ENCODE results near the gene ETNK2. TPM values are rescaled to one million over a fixed set of nuclear protein-coding genes. Genes with fewer than 3 reads are reported as not detected.

ETNK2 gene
- total RNA-seq, 1 donor from 2014 or later = 15.6 TPM

DNA sequence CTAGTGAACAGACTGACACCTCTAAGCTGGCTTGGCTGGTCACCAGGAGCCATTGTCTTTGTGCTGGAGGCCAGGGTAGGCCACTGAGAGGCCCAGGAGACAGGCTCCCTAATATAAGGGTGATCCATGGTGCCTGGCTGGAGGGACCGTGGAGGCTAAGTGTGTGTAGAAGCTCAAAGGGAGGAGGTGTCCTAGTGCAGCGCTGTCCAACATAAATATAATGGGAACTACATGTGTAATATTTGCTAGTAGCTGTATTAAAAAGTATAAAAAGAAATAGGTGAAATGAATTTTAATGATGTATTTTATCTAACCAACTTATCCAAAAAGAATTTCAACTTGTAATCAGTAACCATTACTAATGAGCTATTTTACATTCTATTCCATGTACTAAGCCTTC lies 44.0 kb downstream of the ETNK2 start:
- TF ChIP-seq, protein P1, sequence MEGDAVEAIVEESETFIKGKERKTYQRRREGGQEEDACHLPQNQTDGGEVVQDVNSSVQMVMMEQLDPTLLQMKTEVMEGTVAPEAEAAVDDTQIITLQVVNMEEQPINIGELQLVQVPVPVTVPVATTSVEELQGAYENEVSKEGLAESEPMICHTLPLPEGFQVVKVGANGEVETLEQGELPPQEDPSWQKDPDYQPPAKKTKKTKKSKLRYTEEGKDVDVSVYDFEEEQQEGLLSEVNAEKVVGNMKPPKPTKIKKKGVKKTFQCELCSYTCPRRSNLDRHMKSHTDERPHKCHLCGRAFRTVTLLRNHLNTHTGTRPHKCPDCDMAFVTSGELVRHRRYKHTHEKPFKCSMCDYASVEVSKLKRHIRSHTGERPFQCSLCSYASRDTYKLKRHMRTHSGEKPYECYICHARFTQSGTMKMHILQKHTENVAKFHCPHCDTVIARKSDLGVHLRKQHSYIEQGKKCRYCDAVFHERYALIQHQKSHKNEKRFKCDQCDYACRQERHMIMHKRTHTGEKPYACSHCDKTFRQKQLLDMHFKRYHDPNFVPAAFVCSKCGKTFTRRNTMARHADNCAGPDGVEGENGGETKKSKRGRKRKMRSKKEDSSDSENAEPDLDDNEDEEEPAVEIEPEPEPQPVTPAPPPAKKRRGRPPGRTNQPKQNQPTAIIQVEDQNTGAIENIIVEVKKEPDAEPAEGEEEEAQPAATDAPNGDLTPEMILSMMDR (conservative IDR thresholded peaks at IDR 0.05; ENCODE audit: low read depth, low read length) = no peak
- DNase-seq (ENCODE audit: low read depth) = no peak
- no peak overlapping the region for H3K4me3 ChIP-seq (ENCODE audit: low read depth, low read length)

DNA sequence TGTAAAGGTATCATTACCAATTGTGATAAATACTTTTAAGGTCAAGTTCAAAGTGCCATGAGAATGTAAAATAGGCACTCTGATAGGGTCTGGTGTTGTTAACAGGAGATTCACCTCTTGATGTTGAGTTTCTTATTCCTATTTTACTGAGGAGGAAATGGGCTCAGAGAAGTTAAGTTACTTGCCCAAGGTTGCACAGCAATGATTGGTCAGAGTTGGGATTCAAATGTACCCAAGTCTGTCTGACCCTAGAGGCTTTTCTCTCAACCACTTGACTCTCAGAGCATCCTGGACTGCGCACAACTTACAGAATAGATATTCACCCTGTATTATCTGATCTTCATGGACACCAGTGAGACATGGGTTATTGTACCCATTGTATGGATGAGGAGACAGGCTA lies 45.0 kb downstream of the ETNK2 start:
- no peak overlapping the region for H3K4me3 ChIP-seq (ENCODE audit: low read depth, low read length)
- DNase-seq (ENCODE audit: low read depth) = no peak
- TF ChIP-seq, protein P1 (conservative IDR thresholded peaks at IDR 0.05; ENCODE audit: low read depth, low read length) = no peak

DNA sequence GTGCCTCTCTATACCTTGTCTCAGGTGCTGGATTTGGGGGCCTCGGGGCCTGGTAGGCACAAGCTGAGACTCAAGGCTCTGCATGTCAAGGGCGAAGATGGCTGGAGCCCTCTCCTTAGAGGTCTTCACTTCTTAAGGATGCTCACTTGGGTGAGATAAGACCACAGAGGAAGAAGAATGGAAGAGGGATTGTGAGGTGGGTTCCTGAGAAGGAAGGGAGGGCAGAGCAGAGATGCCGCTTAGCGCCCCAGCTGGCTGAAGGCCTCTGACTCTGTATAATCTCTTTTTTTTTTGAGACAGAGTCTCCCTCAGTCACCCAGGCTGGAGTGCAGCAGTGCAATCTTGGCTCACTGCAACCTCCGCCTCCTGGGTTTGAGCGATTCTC lies 46.7 kb downstream of the ETNK2 start:
- TF ChIP-seq, protein P1 (conservative IDR thresholded peaks at IDR 0.05; ENCODE audit: low read depth, low read length) = no peak
- no peak for DNase-seq (ENCODE audit: low read depth)
- no peak overlapping the region for H3K4me3 ChIP-seq (ENCODE audit: low read depth, low read length)

DNA sequence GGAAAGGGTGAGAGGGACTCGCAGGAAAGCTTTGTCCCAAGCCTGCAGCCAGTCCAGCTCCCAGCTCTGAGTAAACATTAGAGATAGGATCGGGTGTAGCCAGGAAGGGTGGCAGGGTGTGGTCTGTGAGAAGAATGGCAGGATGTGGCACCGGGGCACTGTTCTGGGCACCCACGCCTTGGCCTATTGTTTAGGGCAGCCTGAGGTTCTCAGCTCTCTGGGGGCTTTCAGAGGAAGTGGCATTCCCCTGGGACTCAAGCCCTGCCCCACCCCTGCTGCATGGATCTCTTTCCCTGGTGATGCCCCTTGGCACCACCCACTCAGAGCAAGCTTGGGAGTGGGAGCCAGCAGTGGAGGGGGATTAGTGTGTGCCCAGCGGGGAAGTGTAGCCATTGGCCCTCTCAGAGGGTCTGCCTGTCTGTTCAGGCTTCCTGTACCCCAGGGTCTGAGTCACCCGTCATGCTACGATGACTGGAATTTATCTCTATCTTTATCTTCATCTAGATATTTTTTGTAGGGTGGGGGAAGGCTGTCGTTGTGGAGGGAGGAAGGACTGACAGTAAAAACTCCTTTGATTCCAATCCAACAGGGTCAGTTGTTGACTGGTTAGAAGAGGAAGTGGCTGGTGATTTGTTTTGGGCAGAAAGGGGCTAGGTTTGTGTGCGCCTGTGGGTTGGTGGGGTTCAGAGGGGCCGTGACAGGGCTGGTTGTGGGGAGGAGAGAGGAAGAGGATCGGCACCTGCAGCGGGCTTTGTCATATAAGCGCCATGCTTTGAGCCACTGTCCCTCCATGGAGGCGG lies 47.3 kb downstream of the ETNK2 start:
- no peak overlapping the region for H3K4me3 ChIP-seq (ENCODE audit: low read depth, low read length)
- TF ChIP-seq, protein P1 (conservative IDR thresholded peaks at IDR 0.05; ENCODE audit: low read depth, low read length) = no peak
- DNase-seq (ENCODE audit: low read depth) = no peak

DNA sequence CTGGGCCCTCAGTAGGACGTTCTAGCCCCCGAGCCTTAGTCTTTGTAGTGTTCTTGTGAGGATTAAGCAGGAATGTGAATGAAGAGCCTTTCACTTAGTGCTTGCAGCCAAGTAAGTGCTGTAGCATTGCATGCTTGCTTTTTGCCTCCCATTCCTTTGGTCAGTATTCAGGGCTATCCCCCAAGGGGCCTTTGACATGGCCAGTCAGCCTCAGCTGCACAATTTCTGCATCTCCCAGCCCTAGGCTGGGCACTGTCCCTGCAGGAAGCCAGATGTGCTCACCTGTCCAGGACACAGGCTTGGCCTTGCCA lies 48.5 kb downstream of the ETNK2 start:
- no peak overlapping the region for H3K4me3 ChIP-seq (ENCODE audit: low read depth, low read length)
- TF ChIP-seq, protein P1 (conservative IDR thresholded peaks at IDR 0.05; ENCODE audit: low read depth, low read length) = no peak
- no peak for DNase-seq (ENCODE audit: low read depth)

DNA sequence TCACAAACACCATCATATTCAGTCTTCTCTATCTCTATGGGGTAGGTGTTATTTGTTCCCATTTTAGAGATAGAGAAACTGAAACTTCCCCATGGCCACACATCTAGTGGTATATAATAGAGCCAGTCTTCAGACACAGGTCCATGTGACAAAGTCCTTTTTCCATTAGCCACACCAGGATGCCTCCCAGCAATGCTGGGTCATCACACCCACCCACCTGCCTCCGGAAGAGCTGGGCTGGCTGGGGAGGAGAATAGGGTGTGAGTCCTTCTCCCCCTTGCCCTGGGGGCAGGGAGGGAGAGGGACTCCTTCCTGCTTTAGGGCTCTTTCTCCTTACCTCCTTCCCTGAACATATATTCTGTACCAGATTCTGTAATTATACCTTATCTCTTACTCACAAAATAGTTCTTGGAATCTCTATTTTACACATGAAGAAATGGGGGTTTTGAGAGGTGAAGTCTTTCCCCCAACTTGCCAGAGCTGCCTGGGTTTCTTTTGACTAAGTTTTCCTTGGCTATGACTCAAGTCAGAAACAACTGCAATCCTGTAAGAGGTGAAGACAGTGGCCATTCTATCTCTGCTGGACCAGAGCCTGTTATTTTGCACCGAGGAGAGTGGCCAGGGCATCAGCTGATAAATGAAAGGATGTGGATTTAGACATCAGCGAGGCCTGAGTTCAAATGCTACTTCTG lies 49.0 kb downstream of the ETNK2 start:
- DNase-seq (ENCODE audit: low read depth) = no peak
- TF ChIP-seq, protein P1 (conservative IDR thresholded peaks at IDR 0.05; ENCODE audit: low read depth, low read length) = no peak
- H3K4me3 ChIP-seq (ENCODE audit: low read depth, low read length) = no peak overlapping the region
